Measurements from ENCODE around the gene CLK1. TPM values are rescaled to one million over a fixed set of nuclear protein-coding genes. Genes with fewer than 3 reads are reported as not detected.

CLK1 gene
- polyA plus RNA-seq, 3 donors = 7.5 to 383 (median 8.2) TPM

GRCh38 chr2:200862532-200863000 is 1.9 kb downstream of the CLK1 start:
- H3K36me3 ChIP-seq (replicated peaks in 1 of 2; ENCODE audit: control insufficient read depth in 1 of 2, insufficient read depth in 2 of 2, low read length in 2 of 2) = peaks cover 36 to 40% of the 10 kb centered on the region in 2 donors
- peaks cover 40 to 59% of the 10 kb centered on the region in 2 donors for H3K4me1 ChIP-seq (ENCODE audit: control insufficient read depth in 1 of 2, insufficient read depth in 2 of 2, low read length in 2 of 2)
- Mint-ChIP-seq H3K27me3 (ENCODE audit: low read depth in 3 of 3) (no peaks in the 10 kb centered on the region), H3K36me3 (peaks cover 40 to 48% of the 10 kb centered on the region in 2 donors), H3K4me3 (peak overlapping the region; percentile 89 to 97), H3K9me3 (peaks cover 0 to 1% (median 0%) of the 10 kb centered on the region in 7 donors), H3K4me1 (peaks cover 42% of the 10 kb centered on the region), H3K27ac (peak overlapping the region; percentile 98 to 100 (median 100))
- peak overlapping the region; percentile 81 for H3K4me2 ChIP-seq (replicated peaks; ENCODE audit: extremely low read depth, low read length, poor library complexity, severe bottlenecking)
- H3K27me3 ChIP-seq (ENCODE audit: control insufficient read depth in 2 of 2, insufficient read depth in 2 of 2, low read length in 2 of 2) = no peaks in the 10 kb centered on the region
- 0% methylated on average over 13 of the region's 13 CpGs for WGBS (ENCODE audit: insufficient coverage)
- peak overlapping the region; percentile 100 for H3K9ac ChIP-seq (ENCODE audit: insufficient read depth, low read length, poor library complexity, severe bottlenecking)
- intact Hi-C loops (cut with micrococcal nuclease) = loop anchor here (5.0 to 10.0 kb wide), 3 partner anchors 50 to 228 kb away; partner anchors contain the start of gene BZW1 (in 2 of the 2)
- no peak overlapping the region for H2AFZ ChIP-seq (ENCODE audit: insufficient read depth, low read depth, low read length, poor library complexity, severe bottlenecking)
- H3K79me2 ChIP-seq (ENCODE audit: insufficient read depth, low read length) = peaks cover 86% of the 10 kb centered on the region
- DNase-seq = peak; percentile 66 to 83 (median 70)
- H3K27ac ChIP-seq (ENCODE audit: low read depth in 1 of 2, low read length in 2 of 2) = peak overlapping the region; percentile 100
- TF ChIP-seq, protein P1, sequence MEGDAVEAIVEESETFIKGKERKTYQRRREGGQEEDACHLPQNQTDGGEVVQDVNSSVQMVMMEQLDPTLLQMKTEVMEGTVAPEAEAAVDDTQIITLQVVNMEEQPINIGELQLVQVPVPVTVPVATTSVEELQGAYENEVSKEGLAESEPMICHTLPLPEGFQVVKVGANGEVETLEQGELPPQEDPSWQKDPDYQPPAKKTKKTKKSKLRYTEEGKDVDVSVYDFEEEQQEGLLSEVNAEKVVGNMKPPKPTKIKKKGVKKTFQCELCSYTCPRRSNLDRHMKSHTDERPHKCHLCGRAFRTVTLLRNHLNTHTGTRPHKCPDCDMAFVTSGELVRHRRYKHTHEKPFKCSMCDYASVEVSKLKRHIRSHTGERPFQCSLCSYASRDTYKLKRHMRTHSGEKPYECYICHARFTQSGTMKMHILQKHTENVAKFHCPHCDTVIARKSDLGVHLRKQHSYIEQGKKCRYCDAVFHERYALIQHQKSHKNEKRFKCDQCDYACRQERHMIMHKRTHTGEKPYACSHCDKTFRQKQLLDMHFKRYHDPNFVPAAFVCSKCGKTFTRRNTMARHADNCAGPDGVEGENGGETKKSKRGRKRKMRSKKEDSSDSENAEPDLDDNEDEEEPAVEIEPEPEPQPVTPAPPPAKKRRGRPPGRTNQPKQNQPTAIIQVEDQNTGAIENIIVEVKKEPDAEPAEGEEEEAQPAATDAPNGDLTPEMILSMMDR (IDR thresholded peaks at IDR 0.05) = no peak
- H3K4me3 ChIP-seq (replicated peaks in 1 of 3; ENCODE audit: low read depth in 2 of 3, low read length in 3 of 3) = peak overlapping the region; percentile 79 to 88 (median 86)
- H3K9me3 ChIP-seq (replicated peaks in 1 of 2; ENCODE audit: control insufficient read depth in 1 of 2, insufficient read depth in 1 of 2, low read length in 2 of 2) = no peaks in the 10 kb centered on the region
- H4K20me1 ChIP-seq (ENCODE audit: insufficient read depth, low read length) = peaks cover 65% of the 10 kb centered on the region

DNA sequence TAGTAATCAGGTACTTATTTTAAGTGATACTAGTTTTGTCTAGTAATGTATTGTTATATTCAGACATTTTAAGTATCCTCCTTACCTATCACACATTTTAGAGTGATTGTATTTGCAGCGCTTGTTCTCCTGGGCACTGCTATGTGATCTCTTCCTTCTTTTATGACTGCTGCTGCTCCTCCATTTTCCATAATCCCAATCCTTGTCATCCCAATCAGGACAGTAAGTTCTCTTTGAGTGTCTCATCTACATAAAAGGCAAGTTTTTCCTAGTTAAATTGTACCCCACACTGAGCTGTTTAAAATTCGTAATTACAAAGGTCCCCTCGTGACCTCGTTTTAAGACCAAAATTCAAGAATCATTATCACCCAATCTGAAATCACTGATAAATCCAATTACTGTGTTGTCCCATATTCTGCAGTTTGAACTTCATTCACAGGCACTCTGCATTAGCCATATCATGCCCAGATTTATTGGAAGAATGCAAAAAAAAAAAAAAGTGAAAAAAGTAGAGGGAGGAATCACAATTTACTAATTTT is 2.8 kb downstream of the CLK1 start:
- Histone ChIP-seq H3K79me2 (ENCODE audit: insufficient read depth, low read length) (peaks cover 95% of the 10 kb centered on the region), H3K36me3 (replicated peaks in 1 of 2; ENCODE audit: control insufficient read depth in 1 of 2, insufficient read depth in 2 of 2, low read length in 2 of 2) (peaks cover 44 to 49% of the 10 kb centered on the region in 2 donors), H3K9ac (ENCODE audit: insufficient read depth, low read length, poor library complexity, severe bottlenecking) (no peak overlapping the region), H3K9me3 (replicated peaks in 1 of 2; ENCODE audit: control insufficient read depth in 1 of 2, insufficient read depth in 1 of 2, low read length in 2 of 2) (no peaks in the 10 kb centered on the region), H3K27ac (ENCODE audit: low read depth in 1 of 2, low read length in 2 of 2) (peak overlapping the region in 1 of 2 donors; percentile 100), H3K27me3 (ENCODE audit: control insufficient read depth in 2 of 2, insufficient read depth in 2 of 2, low read length in 2 of 2) (no peaks in the 10 kb centered on the region), H3K4me3 (replicated peaks in 1 of 3; ENCODE audit: low read depth in 2 of 3, low read length in 3 of 3) (peak overlapping the region; percentile 79 to 88 (median 86)), H4K20me1 (ENCODE audit: insufficient read depth, low read length) (peaks cover 74% of the 10 kb centered on the region), H2AFZ (ENCODE audit: insufficient read depth, low read depth, low read length, poor library complexity, severe bottlenecking) (no peak overlapping the region), H3K4me1 (ENCODE audit: control insufficient read depth in 1 of 2, insufficient read depth in 2 of 2, low read length in 2 of 2) (peaks cover 33 to 52% of the 10 kb centered on the region in 2 donors), H3K4me2 (replicated peaks; ENCODE audit: extremely low read depth, low read length, poor library complexity, severe bottlenecking) (peak overlapping the region; percentile 82)
- intact Hi-C loops (cut with micrococcal nuclease) = loop anchor here (5.0 to 10.0 kb wide), 3 partner anchors 49 to 227 kb away; partner anchors contain the start of gene BZW1 (in 2 of the 2)
- TF ChIP-seq, protein P1 (IDR thresholded peaks at IDR 0.05) = no peak
- Mint-ChIP-seq H3K4me3 (peak overlapping the region; percentile 89 to 97), H3K27ac (peak overlapping the region; percentile 98 to 100 (median 100)), H3K4me1 (peaks cover 35% of the 10 kb centered on the region), H3K36me3 (peaks cover 49 to 56% of the 10 kb centered on the region in 2 donors), H3K9me3 (peaks cover 0 to 1% (median 0%) of the 10 kb centered on the region in 7 donors), H3K27me3 (ENCODE audit: low read depth in 3 of 3) (no peaks in the 10 kb centered on the region)
- no peak for DNase-seq
- 6% methylated on average over 3 of the region's 4 CpGs for WGBS (ENCODE audit: insufficient coverage)

Measured in CD14-positive monocyte (primary cell).